ENCODE measurements around the gene ABCA9.

DNA sequence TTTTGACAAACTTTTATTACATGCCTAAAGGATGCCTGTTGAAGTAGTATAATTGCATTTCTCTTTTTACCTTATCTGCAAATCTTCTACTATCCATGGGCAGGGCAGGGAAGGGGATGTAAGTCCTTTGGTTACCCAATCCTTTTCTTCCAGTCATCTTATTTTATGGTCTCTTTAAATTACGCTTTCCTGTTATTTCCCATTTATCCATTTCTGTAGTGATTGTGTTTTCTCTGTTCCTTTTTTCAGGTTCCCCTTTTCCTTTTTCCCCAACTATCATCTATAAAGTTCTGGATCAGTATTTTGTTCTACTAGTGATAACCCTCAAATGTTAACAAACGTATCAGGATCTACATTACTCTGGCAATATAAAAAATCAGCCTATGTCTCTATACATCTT is 3.3 kb upstream of the ABCA9 start:
- TF ChIP-seq, protein P1, sequence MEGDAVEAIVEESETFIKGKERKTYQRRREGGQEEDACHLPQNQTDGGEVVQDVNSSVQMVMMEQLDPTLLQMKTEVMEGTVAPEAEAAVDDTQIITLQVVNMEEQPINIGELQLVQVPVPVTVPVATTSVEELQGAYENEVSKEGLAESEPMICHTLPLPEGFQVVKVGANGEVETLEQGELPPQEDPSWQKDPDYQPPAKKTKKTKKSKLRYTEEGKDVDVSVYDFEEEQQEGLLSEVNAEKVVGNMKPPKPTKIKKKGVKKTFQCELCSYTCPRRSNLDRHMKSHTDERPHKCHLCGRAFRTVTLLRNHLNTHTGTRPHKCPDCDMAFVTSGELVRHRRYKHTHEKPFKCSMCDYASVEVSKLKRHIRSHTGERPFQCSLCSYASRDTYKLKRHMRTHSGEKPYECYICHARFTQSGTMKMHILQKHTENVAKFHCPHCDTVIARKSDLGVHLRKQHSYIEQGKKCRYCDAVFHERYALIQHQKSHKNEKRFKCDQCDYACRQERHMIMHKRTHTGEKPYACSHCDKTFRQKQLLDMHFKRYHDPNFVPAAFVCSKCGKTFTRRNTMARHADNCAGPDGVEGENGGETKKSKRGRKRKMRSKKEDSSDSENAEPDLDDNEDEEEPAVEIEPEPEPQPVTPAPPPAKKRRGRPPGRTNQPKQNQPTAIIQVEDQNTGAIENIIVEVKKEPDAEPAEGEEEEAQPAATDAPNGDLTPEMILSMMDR (IDR thresholded peaks at IDR 0.05): no peak
- no peak for TF ChIP-seq POLR2A (IDR thresholded peaks at IDR 0.05)
